Activated CD8-positive, alpha-beta memory T cell treated with anti-CD3 and anti-CD28 coated beads, Interleukin-2, amount 50 U/mL, for 1 hour (primary cell): ENCODE results near the gene TMPRSS2.

ENCODE experiments used
- DNase-seq: peaks from one replicate; pipeline ENCODE4 v3.0.0-alpha.2; 2020; ENCODE audit errors: extremely low read depth

The TMPRSS2 gene

GRCh38 chr21:41481191-41481590 is 26.8 kb downstream of the TMPRSS2 start:
- no peak for DNase-seq

GRCh38 chr21:41480086-41480690 is 27.8 kb downstream of the TMPRSS2 start:
- no peak for DNase-seq

GRCh38 chr21:41479686-41480085 is 28.3 kb downstream of the TMPRSS2 start:
- DNase-seq, result no peak

- no peak for DNase-seq
These were observed 29.4 kb downstream of the TMPRSS2 start for GRCh38 chr21:41478319-41479177.

GRCh38 chr21:41477641-41478318 is 30.2 kb downstream of the TMPRSS2 start:
- no peak for DNase-seq

- DNase-seq, result no peak
These were observed 32.1 kb downstream of the TMPRSS2 start for GRCh38 chr21:41475714-41476420.

GRCh38 chr21:41472753-41473548 is 35.0 kb downstream of the TMPRSS2 start:
- DNase-seq, result no peak

- no peak for DNase-seq
These were observed 37.9 kb downstream of the TMPRSS2 start for GRCh38 chr21:41470054-41470453.

- DNase-seq, result no peak
These were observed 41.7 kb downstream of the TMPRSS2 start for GRCh38 chr21:41466024-41466820.

- DNase-seq, result no peak
These were observed 42.7 kb downstream of the TMPRSS2 start for GRCh38 chr21:41465176-41465781.

- DNase-seq, result peak; percentile 17
These were observed 47.1 kb downstream of the TMPRSS2 start for GRCh38 chr21:41460578-41461527.

- DNase-seq, result no peak
These were observed 47.9 kb downstream of the TMPRSS2 start for GRCh38 chr21:41459884-41460534.

- no peak for DNase-seq
These were observed 49.4 kb downstream of the TMPRSS2 start for GRCh38 chr21:41458559-41458958.

- no peak for DNase-seq
These were observed 49.8 kb downstream of the TMPRSS2 start for GRCh38 chr21:41458121-41458520.

GRCh38 chr21:41453761-41454160 is 54.2 kb downstream of the TMPRSS2 start:
- no peak for DNase-seq

GRCh38 chr21:41453198-41453597 is 54.8 kb downstream of the TMPRSS2 start:
- no peak for DNase-seq

- no peak for DNase-seq
These were observed 55.9 kb downstream of the TMPRSS2 start for GRCh38 chr21:41451753-41452676.
